NAMALWA (cell line): ENCODE results near the gene TESK2.
A peak's percentile ranks its signal among the peaks of the same experiment; 100 is the strongest.
"Not testable (repeated sequence)": the region's sequence is repeated elsewhere in the genome, so short reads cannot be mapped to it uniquely, and the experiment has no call there.

ENCODE experiments used
- DNase-seq: peaks from one replicate; pipeline ENCODE4 v3.0.0-alpha.2; 2015; ENCODE audit warnings: low spot score

The TESK2 gene, protein sequence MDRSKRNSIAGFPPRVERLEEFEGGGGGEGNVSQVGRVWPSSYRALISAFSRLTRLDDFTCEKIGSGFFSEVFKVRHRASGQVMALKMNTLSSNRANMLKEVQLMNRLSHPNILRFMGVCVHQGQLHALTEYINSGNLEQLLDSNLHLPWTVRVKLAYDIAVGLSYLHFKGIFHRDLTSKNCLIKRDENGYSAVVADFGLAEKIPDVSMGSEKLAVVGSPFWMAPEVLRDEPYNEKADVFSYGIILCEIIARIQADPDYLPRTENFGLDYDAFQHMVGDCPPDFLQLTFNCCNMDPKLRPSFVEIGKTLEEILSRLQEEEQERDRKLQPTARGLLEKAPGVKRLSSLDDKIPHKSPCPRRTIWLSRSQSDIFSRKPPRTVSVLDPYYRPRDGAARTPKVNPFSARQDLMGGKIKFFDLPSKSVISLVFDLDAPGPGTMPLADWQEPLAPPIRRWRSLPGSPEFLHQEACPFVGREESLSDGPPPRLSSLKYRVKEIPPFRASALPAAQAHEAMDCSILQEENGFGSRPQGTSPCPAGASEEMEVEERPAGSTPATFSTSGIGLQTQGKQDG

DNA sequence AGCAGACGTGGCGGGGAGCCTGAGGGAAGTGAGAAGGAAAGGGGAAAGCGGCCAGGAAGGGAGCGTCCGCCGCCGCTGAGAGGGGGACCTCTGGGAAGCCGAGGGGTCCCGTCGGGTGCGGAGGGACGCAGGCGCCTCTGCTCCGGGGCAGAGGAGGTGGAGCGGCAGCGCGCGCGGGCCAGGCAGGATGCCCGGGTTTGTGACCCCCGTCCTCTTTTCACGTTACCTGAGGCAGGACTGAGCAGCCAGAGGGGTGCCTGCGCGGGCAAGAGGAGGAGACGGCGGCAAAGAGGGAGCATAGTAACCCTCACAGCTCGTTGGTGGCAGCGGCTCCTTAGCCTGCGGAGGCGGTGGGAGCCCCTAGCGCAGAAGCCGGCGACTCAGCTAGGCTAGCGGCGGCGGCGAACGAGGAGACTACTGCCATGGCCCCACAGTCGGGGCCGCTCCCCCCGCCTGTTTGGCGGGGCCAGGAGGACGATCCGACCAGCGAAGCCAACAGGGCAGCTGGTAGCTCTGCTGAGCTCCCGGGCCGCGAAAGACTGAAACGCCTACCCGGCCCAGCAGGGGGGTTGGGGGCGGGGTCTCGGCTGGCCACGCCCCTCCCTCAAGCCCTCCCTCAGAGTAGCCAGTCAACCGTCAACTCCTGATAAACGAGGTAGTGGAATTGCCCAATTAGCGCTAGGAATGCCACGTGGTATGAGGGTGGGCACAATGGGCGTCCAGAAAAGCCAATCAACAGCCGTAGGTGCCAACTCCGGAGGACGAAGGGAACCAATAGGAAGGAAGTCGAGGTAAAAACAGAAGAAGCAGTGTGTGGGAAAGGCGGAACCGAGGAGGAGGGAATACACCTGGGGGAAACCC is at the start of gene TESK2:
TSS of gene TESK2 (minus strand) at position 538 of the 861 bp plus-strand sequence. CDS start 33,378 bp downstream, outside the sequence.
- DNase-seq: peak; percentile 99

DNA sequence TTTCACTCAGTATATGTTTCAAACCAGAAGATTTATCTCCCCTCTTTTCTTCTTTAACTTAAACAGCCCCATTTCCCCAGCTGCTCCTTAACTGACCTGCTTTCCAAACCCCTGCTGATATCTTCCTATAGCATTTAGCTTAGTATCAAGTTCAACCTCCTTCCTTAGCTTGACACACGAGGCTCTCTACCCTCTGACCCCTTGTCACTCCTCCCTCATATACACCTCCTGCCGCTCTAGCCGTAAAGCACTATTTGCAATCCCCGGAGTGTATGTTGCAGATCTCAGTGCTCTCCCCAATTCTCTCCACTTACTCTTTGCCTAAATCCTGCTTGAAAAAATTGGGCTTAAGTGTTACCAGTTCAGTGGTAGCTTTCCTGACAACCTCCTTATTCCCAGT is 45.9 kb upstream of the TESK2 start:
- DNase-seq: no peak

DNA sequence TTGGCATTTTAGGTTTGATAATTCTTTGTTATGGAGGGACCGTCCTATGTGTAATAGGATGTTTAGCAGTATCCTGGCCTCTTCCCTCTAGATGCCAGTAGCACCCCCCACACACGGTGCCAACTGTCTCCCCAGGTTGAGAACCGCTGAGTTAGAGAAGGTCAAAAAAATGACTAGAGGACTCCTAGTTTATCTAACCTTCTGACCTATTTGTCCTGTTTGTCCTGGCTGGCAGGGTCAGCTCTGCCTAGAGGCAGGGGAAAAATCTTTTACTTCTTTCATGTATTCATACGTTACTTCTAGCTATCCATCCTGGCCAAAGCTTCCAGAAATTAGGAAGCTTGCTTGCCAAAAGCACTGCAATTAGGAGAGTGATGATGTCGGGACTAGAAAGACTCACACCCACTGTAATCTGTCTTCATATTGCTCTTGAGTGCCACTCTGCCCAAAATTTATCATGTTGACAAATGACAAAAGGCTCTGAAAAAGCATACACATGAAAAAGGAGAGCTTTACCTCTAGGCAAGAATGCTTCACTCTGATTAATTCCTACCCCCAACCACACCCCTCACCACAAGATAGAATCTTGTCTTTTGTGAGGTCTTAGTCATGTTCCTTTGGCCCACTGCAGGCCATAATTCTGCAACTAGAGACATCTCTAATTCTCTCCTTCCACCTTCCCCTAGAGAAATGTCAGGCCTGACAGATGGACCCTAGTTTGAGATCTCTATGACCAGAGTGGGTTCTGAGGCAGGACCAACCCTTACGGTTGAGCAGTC is 45.2 kb upstream of the TESK2 start:
- no peak for DNase-seq

DNA sequence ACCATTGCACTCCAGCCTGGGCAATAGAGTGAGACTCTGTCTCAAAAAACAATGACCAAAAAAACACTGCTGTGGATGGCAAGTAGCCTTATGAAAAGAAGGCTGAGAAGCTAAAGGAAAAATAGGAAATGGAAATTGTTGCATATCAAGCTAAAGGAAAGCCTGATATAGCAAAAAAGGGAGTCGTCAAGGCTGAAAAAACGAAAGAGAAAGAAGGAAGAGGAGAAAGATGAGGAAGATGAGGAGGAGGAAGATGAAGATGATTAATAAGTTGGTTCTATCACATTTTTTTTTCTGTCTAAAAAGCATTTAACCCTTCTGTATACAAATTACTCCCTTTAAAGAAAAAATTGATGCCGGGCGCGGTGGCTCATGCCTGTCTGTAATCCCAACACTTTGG is 40.9 kb upstream of the TESK2 start:
- DNase-seq: no peak

DNA sequence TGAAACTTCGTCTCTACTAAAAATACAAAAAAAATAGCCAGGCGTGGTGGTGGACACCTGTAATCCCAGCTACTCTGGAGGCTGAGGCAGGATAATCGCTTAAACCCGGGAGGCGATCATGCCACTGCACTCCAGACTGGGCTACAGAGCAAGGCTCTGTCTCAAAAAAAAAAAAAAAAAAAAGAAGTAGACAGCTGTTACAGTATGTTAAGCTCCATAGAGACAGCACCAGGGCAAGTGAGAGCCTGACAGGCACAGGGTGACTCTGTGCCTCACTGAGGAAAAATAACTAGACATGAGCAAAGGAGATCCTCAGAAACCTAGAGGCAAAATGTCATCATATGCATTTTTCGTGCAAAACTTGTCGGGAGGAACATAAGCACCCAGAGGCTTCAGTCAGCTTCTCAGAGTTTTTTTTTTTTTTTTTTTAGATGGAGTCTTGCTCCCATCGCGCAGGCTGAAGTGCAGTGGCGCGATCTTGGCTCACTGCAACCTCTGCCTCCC is 39.7 kb upstream of the TESK2 start:
- no peak for DNase-seq

DNA sequence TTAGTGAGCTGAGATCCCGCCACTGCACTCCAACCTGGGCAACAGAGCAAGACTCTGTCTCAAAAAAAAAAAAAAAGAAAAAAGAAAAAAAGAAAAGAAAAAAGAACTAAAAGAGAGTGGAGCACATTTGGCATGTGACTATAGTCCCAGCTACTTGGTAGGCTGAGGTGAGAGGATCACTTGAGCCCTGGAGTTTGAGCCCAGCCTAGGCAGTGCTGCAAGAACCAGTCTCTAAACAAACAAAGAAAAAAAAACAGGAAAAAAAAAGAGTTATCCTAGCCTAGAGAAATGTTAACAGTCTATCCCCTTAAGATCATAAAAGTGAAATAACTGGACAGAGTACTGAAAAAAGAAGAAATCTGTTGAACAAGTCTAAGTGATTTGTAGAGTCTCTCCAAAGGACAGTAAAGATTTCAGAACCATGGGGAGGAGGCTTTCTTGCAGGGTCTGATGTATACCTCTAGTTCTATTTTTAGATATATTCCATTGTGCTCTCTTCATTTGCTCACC is 35.2 kb upstream of the TESK2 start:
- DNase-seq: no peak

DNA sequence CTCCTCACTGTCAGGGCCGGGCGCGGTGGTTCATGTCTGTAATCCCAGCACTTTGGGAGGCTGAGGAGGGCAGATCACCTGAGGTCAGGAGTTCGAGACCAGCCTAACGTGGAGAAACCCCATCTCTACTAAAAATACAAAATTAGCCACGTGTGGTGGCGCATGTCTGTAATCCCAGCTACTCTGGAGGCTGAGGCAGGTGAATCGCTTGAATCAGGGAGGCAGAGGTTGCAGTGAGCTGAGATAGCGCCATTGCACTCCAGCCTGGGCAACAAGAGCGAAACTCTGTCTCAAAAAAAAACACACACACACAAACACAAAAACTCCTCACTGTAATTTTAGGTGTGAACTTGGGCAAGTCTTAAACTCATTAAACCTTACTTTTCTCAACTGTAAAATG is 33.0 kb upstream of the TESK2 start:
- DNase-seq: not testable (repeated sequence)

DNA sequence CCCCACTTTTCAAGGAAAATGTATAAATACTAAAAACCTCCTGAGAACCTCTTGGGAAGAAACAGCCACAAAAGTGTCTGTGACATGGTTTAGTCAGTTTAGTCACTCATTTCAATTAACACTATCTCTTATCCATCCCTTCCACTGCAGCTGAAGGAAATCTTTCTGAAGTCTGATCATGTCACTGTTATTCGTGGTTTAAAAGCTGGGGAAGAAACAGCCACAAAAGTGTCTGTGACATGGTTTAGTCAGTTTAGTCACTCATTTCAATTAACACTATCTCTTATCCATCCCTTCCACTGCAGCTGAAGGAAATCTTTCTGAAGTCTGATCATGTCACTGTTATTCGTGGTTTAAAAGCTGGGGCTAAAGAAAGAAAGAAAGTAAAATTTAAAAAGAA is 32.6 kb upstream of the TESK2 start:
- DNase-seq: not testable (repeated sequence)

DNA sequence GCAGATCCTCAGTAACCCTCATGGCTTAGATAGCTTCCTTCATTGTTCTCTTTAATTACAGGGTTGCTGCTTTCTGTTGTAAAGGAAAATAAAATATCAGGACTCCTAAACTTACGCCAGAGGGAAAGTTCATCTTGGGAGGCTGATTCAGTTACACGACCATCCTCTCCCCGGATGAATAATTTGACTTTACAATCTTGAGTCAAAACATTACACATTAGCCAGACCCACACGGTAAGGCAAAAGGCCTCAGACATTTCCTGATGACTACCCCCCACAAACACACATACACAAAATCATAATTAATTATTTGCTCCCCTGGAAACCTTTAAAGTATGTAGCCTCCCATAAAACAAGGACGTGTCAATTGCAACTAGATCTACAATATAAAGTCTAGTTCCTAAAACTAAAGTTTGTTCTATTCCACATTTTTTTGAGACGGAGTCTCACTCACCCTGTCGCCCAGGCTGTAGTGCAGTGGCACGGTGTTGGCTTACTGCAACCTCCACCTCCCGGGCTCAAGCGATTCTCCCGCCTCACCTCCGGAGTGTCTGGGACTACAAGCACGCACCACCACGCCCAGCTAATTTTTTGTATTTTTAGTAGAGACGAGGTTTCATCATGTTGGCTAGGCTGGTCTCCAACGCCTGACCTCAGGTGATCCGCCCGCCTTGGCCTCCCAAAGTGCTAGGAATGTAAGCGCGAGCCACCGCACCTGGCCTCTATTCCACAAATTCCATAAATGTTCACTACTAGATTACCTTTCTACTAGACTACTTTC is 31.6 kb upstream of the TESK2 start:
- no peak for DNase-seq

DNA sequence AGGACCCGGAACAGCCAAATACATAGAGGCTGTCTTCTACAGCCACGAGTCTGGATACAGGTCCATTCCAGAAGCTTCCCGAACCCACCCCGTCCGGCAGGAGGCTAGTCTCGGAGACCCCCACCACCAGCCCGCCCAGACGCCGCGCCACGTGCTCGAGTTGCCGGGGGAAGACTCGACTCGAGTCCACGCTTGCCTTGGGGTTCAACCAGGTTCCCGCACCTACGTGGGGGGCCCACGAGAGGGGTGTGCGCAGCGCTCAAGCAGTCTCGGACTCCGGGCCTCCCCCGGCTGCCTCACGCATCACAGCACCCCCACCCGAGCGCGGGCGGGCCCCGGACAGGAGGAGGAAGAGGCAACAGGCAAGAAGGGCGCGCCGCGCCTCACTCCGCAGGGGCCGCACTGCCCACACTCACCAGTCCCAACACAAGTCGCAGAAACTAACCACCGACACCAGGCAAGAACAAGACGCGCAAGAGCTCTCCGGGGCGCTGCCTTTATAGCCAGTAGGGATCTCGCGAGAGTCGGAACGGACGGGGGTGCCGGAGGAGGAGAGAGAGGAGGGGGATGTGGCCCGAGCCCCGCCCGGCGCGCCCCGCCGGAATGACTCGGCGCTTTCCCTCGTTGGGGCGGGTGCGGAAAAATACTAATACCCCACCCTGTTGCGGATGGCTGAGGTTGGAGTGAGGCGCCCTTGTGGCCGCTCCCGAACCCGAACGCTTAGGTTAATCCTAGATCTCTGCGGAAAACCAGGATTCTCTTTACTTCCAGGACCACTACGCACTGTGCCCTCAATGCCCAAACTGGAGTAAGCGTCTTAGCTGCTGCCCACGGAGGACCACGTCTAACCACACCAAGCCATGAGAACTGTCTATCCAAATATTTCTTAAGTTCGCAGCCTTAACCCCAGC is 30.7 kb upstream of the TESK2 start, which contains the start of gene PRDX1:
TSS of gene PRDX1 (minus strand) at position 472 of the 911 bp plus-strand sequence. CDS start 2,841 bp downstream, outside the sequence.
- DNase-seq: peak; percentile 99

DNA sequence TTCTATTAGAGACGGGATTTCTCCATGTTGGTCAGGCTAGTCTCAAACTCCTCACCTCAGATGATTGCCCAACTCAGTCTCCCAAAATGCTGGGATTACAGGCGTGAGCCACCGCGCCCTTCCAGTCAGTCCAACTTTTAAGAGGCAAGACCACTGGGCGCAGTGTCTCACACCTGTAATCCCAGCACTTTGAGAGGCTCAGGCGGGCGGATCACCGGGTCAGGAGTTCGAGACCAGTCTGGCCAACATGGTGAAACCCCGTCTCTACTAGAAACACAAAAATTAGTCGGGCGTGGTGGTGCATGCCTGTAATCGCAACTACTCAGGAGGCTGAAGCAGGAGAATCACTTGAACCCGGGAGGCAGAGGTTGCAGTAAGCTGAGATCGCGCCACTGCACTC is 28.8 kb upstream of the TESK2 start:
- not testable (repeated sequence) for DNase-seq

DNA sequence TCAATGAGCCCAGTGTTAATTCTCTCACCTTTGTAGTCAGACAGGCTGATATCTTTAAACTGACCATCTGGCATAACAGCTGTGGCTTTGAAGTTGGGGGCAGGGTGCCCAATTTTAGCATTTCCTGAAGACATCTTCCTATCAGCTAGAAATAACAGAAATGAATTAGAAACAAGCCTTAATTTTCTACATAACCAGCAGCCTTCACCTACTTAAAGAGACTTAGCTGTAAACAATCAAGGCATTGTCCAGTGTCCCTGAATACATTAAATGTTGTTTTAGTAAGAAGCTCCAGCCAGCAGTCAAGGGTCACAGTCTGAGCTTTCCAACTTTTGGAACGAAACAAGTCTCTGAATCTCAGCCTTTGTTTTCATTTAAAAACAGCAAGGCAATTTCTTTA is 27.9 kb upstream of the TESK2 start:
- DNase-seq: peak; percentile 66

DNA sequence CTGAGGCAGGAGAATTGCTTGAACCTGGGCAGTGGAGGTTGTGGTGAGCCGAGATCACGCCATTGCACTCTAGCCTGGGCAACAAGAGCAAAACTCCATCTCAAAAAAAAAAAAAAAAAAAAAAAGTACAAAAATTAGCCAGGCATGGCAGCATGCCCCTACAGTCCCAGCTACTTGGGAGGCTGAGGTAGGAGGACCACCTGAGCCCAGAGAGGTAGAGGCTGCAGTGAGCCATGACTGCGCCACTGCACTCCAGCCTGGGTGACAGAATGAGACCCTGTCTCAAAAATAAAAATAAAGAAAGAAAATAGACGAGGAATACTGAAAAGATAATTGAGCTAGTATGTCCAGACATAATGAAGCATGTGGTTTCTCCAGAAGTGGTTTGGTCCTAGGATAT is 27.4 kb upstream of the TESK2 start:
- DNase-seq: not testable (repeated sequence)

DNA sequence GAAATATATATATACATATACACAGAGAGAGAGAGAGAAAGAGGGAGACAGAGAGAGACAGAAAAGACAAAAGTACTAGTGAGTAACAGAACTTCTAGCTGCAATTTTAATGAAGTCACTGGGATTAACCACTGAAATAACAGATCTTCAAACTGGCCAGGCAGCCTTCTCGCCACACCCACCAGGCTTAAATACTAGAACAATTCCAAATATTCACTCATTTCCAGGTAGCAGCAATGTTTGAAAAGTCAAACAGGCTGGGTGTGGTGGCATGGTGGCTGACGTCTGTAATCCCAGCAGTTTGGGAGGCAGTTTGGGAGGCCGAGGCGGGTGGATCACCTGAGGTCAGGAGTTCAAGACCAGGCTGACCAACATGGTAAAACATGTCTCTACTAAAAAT is 25.5 kb upstream of the TESK2 start:
- no peak for DNase-seq

DNA sequence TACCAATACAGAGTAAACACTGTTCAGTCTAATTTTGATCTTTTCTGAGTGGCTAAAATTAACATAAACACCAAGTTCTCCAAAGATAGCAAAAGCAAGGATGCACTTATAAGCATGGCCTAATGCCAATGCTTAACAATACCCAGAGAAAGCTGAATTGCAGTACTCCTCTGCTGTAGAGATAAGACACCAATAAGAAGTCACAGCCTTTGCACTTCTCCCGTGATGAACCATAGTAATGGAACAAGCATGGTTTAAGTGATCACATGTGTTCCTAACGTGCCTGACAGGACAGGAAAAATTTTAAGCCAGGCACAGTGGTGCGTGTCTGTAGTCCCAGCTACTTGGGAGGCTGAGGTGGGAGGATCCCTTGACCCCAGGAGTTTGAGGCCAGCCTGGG is 25.1 kb upstream of the TESK2 start:
- DNase-seq: no peak

DNA sequence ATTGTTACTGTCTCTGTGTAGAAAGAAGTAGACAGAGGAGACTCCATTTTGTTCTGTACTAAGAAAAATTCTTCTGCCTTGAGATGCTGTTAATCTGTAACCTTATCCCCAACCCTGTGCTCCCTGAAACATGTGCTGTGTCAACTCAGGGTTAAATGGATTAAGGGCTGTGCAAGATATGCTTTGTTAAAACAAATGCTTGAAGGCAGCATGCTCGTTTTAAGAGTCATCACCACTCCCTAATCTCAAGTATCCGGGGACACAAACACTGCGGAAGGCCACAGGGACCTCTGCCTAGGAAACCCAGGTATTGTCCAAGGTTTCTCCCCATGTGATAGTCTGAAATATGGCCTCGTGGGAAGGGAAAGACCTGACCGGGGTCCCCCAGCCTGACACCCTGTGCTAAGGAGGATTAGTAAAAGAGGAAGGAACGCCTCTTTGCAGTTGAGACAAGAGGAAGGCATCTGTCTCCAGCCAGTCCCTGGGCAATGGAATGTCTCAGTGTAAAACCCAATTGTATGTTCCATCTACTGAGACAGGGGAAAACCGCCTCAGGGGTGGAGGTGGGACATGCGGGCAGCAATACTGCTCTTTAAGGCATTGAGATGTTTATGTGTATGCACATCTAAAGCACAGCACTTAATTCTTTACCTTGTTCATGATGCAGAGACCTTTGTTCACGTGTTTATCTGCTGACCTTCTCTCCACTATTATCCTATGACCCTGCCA is 22.7 kb upstream of the TESK2 start:
- DNase-seq: not testable (repeated sequence)

DNA sequence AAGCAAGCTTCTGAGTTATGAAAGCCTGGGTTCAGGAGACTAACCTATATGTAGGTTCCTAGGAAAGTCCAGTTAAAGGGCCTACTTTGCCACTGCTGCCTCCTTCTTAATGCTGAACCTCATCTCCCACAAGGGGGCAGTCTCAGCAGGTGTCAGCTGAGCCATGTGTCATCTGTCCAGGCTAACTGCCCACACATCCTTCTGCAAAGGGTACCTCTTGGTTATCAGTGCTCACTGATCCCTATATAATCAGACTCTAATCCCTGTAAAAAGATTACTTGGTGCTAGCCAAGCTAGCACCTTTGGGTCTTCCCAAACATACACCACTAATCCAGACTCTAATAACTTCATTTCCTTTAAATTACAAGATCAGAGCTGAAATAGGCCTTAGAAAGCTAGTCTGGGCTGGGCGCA is 21.7 kb upstream of the TESK2 start:
- DNase-seq: peak; percentile 77

DNA sequence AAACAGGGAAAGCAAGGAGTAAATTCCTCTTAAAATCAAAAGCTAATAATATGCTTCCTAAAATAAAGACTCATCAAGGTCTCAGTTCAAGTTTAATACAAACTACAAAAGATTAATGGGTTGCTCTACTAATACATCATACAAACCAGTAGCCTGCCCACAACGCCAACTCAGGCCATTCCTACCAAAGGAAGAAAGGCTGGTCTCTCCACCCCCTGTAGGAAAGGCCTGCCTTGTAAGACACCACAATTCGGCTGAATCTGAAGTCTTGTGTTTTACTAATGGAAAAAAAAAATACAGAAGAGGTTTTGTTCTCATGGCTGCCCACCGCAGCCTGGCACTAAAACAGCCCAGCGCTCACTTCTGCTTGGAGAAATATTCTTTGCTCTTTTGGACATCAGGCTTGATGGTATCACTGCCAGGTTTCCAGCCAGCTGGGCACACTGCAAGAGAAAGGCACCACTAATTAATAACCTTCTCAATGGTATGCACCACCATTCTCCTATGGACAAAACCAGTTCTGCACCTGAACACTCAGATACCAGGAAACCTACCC is 20.1 kb upstream of the TESK2 start:
- DNase-seq: no peak
